HepG2 (cell line): ENCODE results near the gene ANKRD39. TPM values are rescaled to one million over a fixed set of nuclear protein-coding genes. Genes with fewer than 3 reads are reported as not detected.
A peak's percentile ranks its signal among the peaks of the same experiment; 100 is the strongest.

ENCODE experiments used
- BCL6 ChIP-seq: IDR thresholded peaks from 2 replicates; pipeline ENCODE4 v1.6.1; 2016; ENCODE audit warnings: missing genetic modification reagents, missing compliant biosample characterization
- BRCA1 ChIP-seq: sonication (generic); formaldehyde crosslinking; IDR thresholded peaks from 2 replicates; pipeline ENCODE4 v1.4.0; 2020; ENCODE audit warnings: missing genetic modification reagents
- KDM2A ChIP-seq: sonication (generic); formaldehyde crosslinking; IDR thresholded peaks from 2 replicates; pipeline ENCODE4 v1.4.0; 2020; ENCODE audit warnings: low read depth, missing genetic modification reagents, borderline replicate concordance
- MXI1 ChIP-seq: IDR thresholded peaks from 3 replicates; pipeline ENCODE4 v1.6.1; 2012; ENCODE audit warnings: low read depth, low read length, inconsistent platforms, borderline replicate concordance
- RBFOX2 ChIP-seq: fragments of 200-400 bp; formaldehyde crosslinking; IDR thresholded peaks from 2 replicates; pipeline ENCODE4 v1.6.1; 2017; ENCODE audit warnings: low read depth, mild to moderate bottlenecking, low read length
- SALL2 ChIP-seq: sonication (generic); formaldehyde crosslinking; IDR thresholded peaks from 2 replicates; pipeline ENCODE4 v1.8.1; 2023; ENCODE audit warnings: mild to moderate bottlenecking, missing genetic modification reagents, inconsistent platforms
- TRIM24 ChIP-seq: sonication (generic); formaldehyde crosslinking; IDR thresholded peaks from 2 replicates; pipeline ENCODE4 v1.8.0; 2022; ENCODE audit warnings: mild to moderate bottlenecking, missing genetic modification reagents
- ZNF232 ChIP-seq: sonication (generic); formaldehyde crosslinking; IDR thresholded peaks from 2 replicates; pipeline ENCODE4 v1.4.0; 2020; ENCODE audit warnings: missing genetic modification reagents, borderline replicate concordance
- ZNF598 ChIP-seq: sonication (generic); formaldehyde crosslinking; IDR thresholded peaks from 2 replicates; pipeline ENCODE4 v1.5.1; 2020; ENCODE audit warnings: mild to moderate bottlenecking, missing genetic modification reagents, borderline replicate concordance
- polyA plus RNA-seq, 8 experiments: library from polyadenylated mRNA; depleted of rRNA in 3 of 8; stranded (reverse) in 7 of 8; unstranded in 1 of 8; fragments of >200 nt; fragmentation: Illumina TruSeq in 4 of 8; extraction: Trizol in 4 of 8; gene quantifications; 2 replicates each; pipeline versions ENCODE4 v1.2.1 to v1.2.3, GENCODE V29; 2011 to 2016; ENCODE audit warnings: low read depth in 4 of 8, missing spikeins in 1 of 8, mixed read lengths in 1 of 8; ENCODE audit not compliant: insufficient read depth in 1 of 8
- total RNA-seq, 5 experiments: library from RNA; depleted of rRNA; stranded (reverse); fragments of >200 nt; fragmentation: Illumina TruSeq; extraction: Trizol; gene quantifications; 2 replicates each; pipeline ENCODE4 v1.2.3, GENCODE V29; 2016; ENCODE audit warnings: low read depth in 1 of 5
- TF ChIP-seq, protein P1 (sequence below): sonication (generic); formaldehyde crosslinking; IDR thresholded peaks from 2 replicates; pipeline ENCODE4 v1.9.0; 2021; ENCODE audit warnings: missing genetic modification reagents, borderline replicate concordance
- TF ChIP-seq, protein P2 (sequence below), 2 experiments: sonication (generic) in 1 of 2; formaldehyde crosslinking in 1 of 2; IDR thresholded peaks; 2 replicates each; pipeline versions ENCODE4 v1.4.0 to v1.6.1; 2018 to 2020; ENCODE audit warnings: missing genetic modification reagents in 2 of 2, borderline replicate concordance in 1 of 2, low read depth in 1 of 2, mild to moderate bottlenecking in 1 of 2, missing biosample characterization in 1 of 2
- TF ChIP-seq, protein P3 (sequence below): sonication (generic); formaldehyde crosslinking; IDR thresholded peaks from 2 replicates; pipeline ENCODE4 v1.5.0; 2020; ENCODE audit warnings: missing genetic modification reagents
- TF ChIP-seq, protein P4 (sequence below): IDR thresholded peaks from 2 replicates; pipeline ENCODE4 v1.6.1; 2016; ENCODE audit warnings: low read depth, control low read depth
- TF ChIP-seq, protein P5 (sequence below): sonication (generic); formaldehyde crosslinking; IDR thresholded peaks from 2 replicates; pipeline ENCODE4 v1.8.1; 2023; ENCODE audit warnings: missing genetic modification reagents, inconsistent platforms, borderline replicate concordance
- TF ChIP-seq, protein P6 (sequence below): sonication (generic); formaldehyde crosslinking; IDR thresholded peaks from 2 replicates; pipeline ENCODE4 v1.4.0; 2020; ENCODE audit warnings: missing genetic modification reagents

ANKRD39 gene
- total and polyA plus RNA-seq, 2 of the 13 experiments (the other 11 are each of a cell fraction or from before 2014, with no cell fraction given), result 23.2 to 24.8 TPM

DNA sequence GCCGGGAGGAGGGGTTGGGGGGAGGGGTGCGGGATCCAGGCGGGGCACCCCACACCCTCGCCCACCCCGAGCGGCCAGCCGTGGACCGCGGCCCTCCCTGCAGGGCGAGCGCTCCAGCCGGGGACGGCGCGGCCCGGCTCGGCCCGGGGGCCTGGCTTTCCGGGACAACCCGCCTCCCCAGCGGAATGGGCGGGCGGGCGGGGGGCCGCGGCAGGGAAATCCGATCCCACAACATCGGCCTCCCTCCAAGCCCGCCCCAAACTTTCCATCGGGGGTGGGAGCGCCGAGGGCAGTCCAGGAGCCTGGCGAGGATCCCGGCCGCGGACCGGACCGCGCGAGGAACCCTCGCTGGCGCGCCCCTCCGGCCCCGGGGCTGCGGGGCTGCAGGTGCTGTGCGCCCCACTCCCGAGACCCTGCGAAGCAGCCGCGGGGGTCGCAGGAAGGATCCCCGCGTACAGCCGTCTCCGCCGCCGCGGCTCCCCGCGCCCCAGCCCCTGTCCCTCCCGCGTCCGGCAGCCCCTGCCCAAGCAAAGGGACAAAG lies 11.5 kb upstream of the ANKRD39 start (continued):
- TF ChIP-seq, protein P1, sequence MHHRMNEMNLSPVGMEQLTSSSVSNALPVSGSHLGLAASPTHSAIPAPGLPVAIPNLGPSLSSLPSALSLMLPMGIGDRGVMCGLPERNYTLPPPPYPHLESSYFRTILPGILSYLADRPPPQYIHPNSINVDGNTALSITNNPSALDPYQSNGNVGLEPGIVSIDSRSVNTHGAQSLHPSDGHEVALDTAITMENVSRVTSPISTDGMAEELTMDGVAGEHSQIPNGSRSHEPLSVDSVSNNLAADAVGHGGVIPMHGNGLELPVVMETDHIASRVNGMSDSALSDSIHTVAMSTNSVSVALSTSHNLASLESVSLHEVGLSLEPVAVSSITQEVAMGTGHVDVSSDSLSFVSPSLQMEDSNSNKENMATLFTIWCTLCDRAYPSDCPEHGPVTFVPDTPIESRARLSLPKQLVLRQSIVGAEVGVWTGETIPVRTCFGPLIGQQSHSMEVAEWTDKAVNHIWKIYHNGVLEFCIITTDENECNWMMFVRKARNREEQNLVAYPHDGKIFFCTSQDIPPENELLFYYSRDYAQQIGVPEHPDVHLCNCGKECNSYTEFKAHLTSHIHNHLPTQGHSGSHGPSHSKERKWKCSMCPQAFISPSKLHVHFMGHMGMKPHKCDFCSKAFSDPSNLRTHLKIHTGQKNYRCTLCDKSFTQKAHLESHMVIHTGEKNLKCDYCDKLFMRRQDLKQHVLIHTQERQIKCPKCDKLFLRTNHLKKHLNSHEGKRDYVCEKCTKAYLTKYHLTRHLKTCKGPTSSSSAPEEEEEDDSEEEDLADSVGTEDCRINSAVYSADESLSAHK (CRISPR knock-in tag), result no peak
- TF ChIP-seq ZNF232 (CRISPR knock-in tag), result no peak; the same call in 1 of the 2 replicates
- 0 out of 3 replicates have a peak, but pooled peaks have one; percentile 4 for TF ChIP-seq MXI1
- TF ChIP-seq, protein P2, sequence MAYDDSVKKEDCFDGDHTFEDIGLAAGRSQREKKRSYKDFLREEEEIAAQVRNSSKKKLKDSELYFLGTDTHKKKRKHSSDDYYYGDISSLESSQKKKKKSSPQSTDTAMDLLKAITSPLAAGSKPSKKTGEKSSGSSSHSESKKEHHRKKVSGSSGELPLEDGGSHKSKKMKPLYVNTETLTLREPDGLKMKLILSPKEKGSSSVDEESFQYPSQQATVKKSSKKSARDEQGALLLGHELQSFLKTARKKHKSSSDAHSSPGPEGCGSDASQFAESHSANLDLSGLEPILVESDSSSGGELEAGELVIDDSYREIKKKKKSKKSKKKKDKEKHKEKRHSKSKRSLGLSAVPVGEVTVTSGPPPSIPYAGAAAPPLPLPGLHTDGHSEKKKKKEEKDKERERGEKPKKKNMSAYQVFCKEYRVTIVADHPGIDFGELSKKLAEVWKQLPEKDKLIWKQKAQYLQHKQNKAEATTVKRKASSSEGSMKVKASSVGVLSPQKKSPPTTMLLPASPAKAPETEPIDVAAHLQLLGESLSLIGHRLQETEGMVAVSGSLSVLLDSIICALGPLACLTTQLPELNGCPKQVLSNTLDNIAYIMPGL (CRISPR knock-in tag; IDR thresholded peaks at IDR 0.05; ENCODE audit: borderline replicate concordance in 1 of 2, low read depth in 1 of 2), result no peak
- TF ChIP-seq SALL2 (CRISPR knock-in tag), result no peak
- 0 out of 2 replicates have a peak, but pooled peaks have one; percentile 4 for TF ChIP-seq KDM2A (CRISPR knock-in tag)
- TF ChIP-seq, protein P3, sequence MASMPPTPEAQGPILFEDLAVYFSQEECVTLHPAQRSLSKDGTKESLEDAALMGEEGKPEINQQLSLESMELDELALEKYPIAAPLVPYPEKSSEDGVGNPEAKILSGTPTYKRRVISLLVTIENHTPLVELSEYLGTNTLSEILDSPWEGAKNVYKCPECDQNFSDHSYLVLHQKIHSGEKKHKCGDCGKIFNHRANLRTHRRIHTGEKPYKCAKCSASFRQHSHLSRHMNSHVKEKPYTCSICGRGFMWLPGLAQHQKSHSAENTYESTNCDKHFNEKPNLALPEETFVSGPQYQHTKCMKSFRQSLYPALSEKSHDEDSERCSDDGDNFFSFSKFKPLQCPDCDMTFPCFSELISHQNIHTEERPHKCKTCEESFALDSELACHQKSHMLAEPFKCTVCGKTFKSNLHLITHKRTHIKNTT, result no peak
- TF ChIP-seq TRIM24 (CRISPR knock-in tag), result no peak
- no peak for TF ChIP-seq BRCA1 (CRISPR knock-in tag)
- TF ChIP-seq, protein P4, sequence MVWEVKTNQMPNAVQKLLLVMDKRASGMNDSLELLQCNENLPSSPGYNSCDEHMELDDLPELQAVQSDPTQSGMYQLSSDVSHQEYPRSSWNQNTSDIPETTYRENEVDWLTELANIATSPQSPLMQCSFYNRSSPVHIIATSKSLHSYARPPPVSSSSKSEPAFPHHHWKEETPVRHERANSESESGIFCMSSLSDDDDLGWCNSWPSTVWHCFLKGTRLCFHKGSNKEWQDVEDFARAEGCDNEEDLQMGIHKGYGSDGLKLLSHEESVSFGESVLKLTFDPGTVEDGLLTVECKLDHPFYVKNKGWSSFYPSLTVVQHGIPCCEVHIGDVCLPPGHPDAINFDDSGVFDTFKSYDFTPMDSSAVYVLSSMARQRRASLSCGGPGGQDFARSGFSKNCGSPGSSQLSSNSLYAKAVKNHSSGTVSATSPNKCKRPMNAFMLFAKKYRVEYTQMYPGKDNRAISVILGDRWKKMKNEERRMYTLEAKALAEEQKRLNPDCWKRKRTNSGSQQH (CRISPR knock-in tag), result 0 out of 2 replicates have a peak, but pooled peaks have one; percentile 31
- TF ChIP-seq, protein P5, sequence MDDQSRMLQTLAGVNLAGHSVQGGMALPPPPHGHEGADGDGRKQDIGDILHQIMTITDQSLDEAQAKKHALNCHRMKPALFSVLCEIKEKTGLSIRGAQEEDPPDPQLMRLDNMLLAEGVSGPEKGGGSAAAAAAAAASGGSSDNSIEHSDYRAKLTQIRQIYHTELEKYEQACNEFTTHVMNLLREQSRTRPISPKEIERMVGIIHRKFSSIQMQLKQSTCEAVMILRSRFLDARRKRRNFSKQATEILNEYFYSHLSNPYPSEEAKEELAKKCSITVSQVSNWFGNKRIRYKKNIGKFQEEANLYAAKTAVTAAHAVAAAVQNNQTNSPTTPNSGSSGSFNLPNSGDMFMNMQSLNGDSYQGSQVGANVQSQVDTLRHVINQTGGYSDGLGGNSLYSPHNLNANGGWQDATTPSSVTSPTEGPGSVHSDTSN (CRISPR knock-in tag), result no peak
- no peak for TF ChIP-seq BCL6 (CRISPR knock-in tag)
- peak; percentile 7; the same call in 1 of the 2 replicates for TF ChIP-seq RBFOX2
- TF ChIP-seq, protein P6, sequence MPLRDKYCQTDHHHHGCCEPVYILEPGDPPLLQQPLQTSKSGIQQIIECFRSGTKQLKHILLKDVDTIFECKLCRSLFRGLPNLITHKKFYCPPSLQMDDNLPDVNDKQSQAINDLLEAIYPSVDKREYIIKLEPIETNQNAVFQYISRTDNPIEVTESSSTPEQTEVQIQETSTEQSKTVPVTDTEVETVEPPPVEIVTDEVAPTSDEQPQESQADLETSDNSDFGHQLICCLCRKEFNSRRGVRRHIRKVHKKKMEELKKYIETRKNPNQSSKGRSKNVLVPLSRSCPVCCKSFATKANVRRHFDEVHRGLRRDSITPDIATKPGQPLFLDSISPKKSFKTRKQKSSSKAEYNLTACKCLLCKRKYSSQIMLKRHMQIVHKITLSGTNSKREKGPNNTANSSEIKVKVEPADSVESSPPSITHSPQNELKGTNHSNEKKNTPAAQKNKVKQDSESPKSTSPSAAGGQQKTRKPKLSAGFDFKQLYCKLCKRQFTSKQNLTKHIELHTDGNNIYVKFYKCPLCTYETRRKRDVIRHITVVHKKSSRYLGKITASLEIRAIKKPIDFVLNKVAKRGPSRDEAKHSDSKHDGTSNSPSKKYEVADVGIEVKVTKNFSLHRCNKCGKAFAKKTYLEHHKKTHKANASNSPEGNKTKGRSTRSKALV (CRISPR knock-in tag), result no peak
- TF ChIP-seq ZNF598, result 0 out of 2 replicates have a peak, but pooled peaks have one; percentile 26
